ENCODE data around the gene ZCCHC2. TPM values are rescaled to one million over a fixed set of nuclear protein-coding genes. Genes with fewer than 3 reads are reported as not detected.
A peak's percentile ranks its signal among the peaks of the same experiment; 100 is the strongest.

ZCCHC2 gene
- total and polyA plus RNA-seq, 2 of the 13 experiments (the other 11 are each of a cell fraction or from before 2014, with no cell fraction given) = 62.5 to 76.1 TPM

GRCh38 chr18:62523631-62524439, 1.0 kb downstream of the ZCCHC2 start (continued):
- TF ChIP-seq MXD3 (CRISPR knock-in tag; IDR thresholded peaks at IDR 0.05) = peak; percentile 35; the same call in 1 of the 2 replicates
- peak; percentile 13; the same call in 1 of the 2 replicates for TF ChIP-seq KDM2A (CRISPR knock-in tag; IDR thresholded peaks at IDR 0.05; ENCODE audit: borderline replicate concordance, low read depth)
- peak; percentile 24; the same call in 1 of the 3 replicates for TF ChIP-seq MXI1 (IDR thresholded peaks at IDR 0.05; ENCODE audit: borderline replicate concordance, low read depth, low read length)
- TF ChIP-seq TOPORS (CRISPR knock-in tag; IDR thresholded peaks at IDR 0.05) = 0 out of 2 replicates have a peak, but pooled peaks have one; percentile 44
- no peak for TF ChIP-seq SMAD1 (CRISPR knock-in tag; IDR thresholded peaks at IDR 0.05; ENCODE audit: borderline replicate concordance, low read depth)
- TF ChIP-seq NFRKB (IDR thresholded peaks at IDR 0.05) = no peak
- TF ChIP-seq ZNF264 (CRISPR knock-in tag; IDR thresholded peaks at IDR 0.05) = no peak

GRCh38 chr18:62524440-62525200, 1.8 kb downstream of the ZCCHC2 start:
- no peak for DNase-seq (ENCODE audit: low spot score)
- H3K4me1 ChIP-seq (ENCODE audit: insufficient read depth, low read length) = peaks cover 45% of the 10 kb centered on the region
- H3K79me2 ChIP-seq (ENCODE audit: insufficient read depth, low read length) = peaks cover 88% of the 10 kb centered on the region
- under 1% methylated on average over 21 of the region's 57 CpGs for WGBS (ENCODE audit: low lambda C conversion rate)
- no peak overlapping the region for H2AFZ ChIP-seq (ENCODE audit: low read length)
- BruUV-seq (replicated peaks) = no TSS peak
- ATAC-seq = no peak
- in situ Hi-C loops (cut with HindIII; ENCODE audit: extremely low pct_ligation_motif_present, low pct_unique_long_range_greater_than_20kb) (loop anchor here (5.0 to 10.0 kb wide), 2 partner anchors 70 to 97 kb away; no protein-coding TSS in a partner anchor), intact Hi-C loops (cut with micrococcal nuclease; ENCODE audit: unreplicated experiment) (loop anchor here (10.0 kb wide), 1 partner anchor 340 kb away; the partner anchor contains the start of genes PIGN and RELCH)
- no peaks in the 10 kb centered on the region; a peak in 1 of 5 replicates for H3K27me3 ChIP-seq (ENCODE audit: control insufficient read depth in 1 of 2, insufficient read depth in 2 of 2, low read length in 2 of 2)
- peak overlapping the region; percentile 89 to 98 (median 92) for H3K4me3 ChIP-seq (replicated peaks in 1 of 3; ENCODE audit: insufficient read depth in 1 of 3, low read depth in 2 of 3, low read length in 3 of 3)
- FAIRE-seq = no peak
- H3K27ac ChIP-seq (ENCODE audit: extremely low read length, insufficient read depth, low read length) = peak overlapping the region; percentile 96
- ChIA-PET POLR2A (interaction anchor here (5.3 kb wide), 1 partner anchor 70 kb away, joined by 41 read pairs; no protein-coding TSS in a partner anchor), CTCF (ENCODE audit: low intra/inter-chr PET ratio, low total read pairs) (no interaction called here)
- H3K4me2 ChIP-seq (ENCODE audit: low read depth, low read length) = peak overlapping the region; percentile 90
- 0 out of 5 replicates have a peak, but pooled peaks cover 0 to 4% of the 10 kb centered on the region in 2 experiments for H3K36me3 ChIP-seq (replicated peaks in 1 of 2; ENCODE audit: control insufficient read depth in 1 of 2, insufficient read depth in 2 of 2, low read length in 2 of 2)
- peak overlapping the region; percentile 94 for H3K9ac ChIP-seq (ENCODE audit: insufficient read depth, low read depth, low read length)
- no peaks in the 10 kb centered on the region for H3K9me3 ChIP-seq (ENCODE audit: low read length)
- H4K20me1 ChIP-seq (ENCODE audit: insufficient read depth, low read length) = peaks cover 3% of the 10 kb centered on the region; the same call in 1 of the 2 replicates
- TF ChIP-seq SAFB2 (CRISPR knock-in tag; IDR thresholded peaks at IDR 0.05; ENCODE audit: borderline replicate concordance, low read depth) (no peak), RBM22 (optimal IDR thresholded peaks at IDR 0.05; ENCODE audit: low read length) (peak; percentile 39), POLR2G (IDR thresholded peaks at IDR 0.05; ENCODE audit: low read depth, low read length) (peak; percentile 34; the same call in 1 of the 2 replicates), TAF1 (CRISPR knock-in tag; IDR thresholded peaks at IDR 0.05) (peak; percentile 14; the same call in 1 of the 2 replicates), ZC3H13 (CRISPR knock-in tag; IDR thresholded peaks at IDR 0.05) (peak; percentile 7; the same call in 1 of the 2 replicates), PCBP1 (IDR thresholded peaks at IDR 0.05; ENCODE audit: borderline replicate concordance, low read depth, low read length) (0 out of 2 replicates have a peak, but pooled peaks have one; percentile 20), BHLHE40 (IDR thresholded peaks at IDR 0.05; ENCODE audit: low read length) (no peak), REST (IDR thresholded peaks at IDR 0.05; ENCODE audit: borderline replicate concordance in 1 of 2, low read depth in 1 of 2, low read length in 2 of 2) (0 out of 4 replicates have a peak, but pooled peaks of 1 of the 2 experiments have one; percentile 7), HNRNPL (IDR thresholded peaks at IDR 0.05; ENCODE audit: low read depth, low read length) (0 out of 2 replicates have a peak, but pooled peaks have one; percentile 20), ZNF124 (CRISPR knock-in tag; IDR thresholded peaks at IDR 0.05) (no peak)
